SK-N-SH treated with all-trans-retinoic acid at 6 μM for 48 hours (cell line): Measurements from ENCODE around the gene CLEC16A.

Experiments
- ARNTL ChIP-seq: fragments of 450-650 bp; formaldehyde crosslinking; IDR thresholded peaks from 2 replicates; pipeline ENCODE4 v1.5.0; 2020; ENCODE audit warnings: low read depth, mild to moderate bottlenecking, moderate library complexity, borderline replicate concordance
- BACH2 ChIP-seq: fragments of 250-450 bp; sonication (Bioruptor Pico); IDR thresholded peaks from 2 replicates; pipeline ENCODE4 v1.9.0; 2021; ENCODE audit warnings: mild to moderate bottlenecking, borderline replicate concordance
- CSDC2 ChIP-seq: fragments of 250-450 bp; sonication (Bioruptor Pico); IDR thresholded peaks from 2 replicates; pipeline ENCODE4 v1.5.0; 2020; ENCODE audit warnings: mild to moderate bottlenecking, moderate library complexity
- CSRNP3 ChIP-seq: fragments of 250-450 bp; sonication (Bioruptor Pico); IDR thresholded peaks from 2 replicates; pipeline ENCODE4 v1.5.1; 2021; ENCODE audit warnings: mild to moderate bottlenecking, moderate library complexity
- ESRRG ChIP-seq: fragments of 250-450 bp; sonication (Bioruptor Pico); IDR thresholded peaks from 2 replicates; pipeline ENCODE4 v1.6.1; 2021; ENCODE audit warnings: mild to moderate bottlenecking
- OSR1 ChIP-seq: fragments of 250-450 bp; sonication (Bioruptor Pico); IDR thresholded peaks from 2 replicates; pipeline ENCODE4 v1.8.0; 2022; ENCODE audit warnings: moderate library complexity, mild to moderate bottlenecking, inconsistent platforms
- PATZ1 ChIP-seq: fragments of 250-450 bp; sonication (Bioruptor Pico); IDR thresholded peaks from 2 replicates; pipeline ENCODE4 v1.8.0; 2020; ENCODE audit warnings: mild to moderate bottlenecking, moderate library complexity, borderline replicate concordance
- PPARA ChIP-seq: fragments of 250-450 bp; sonication (Bioruptor Pico); IDR thresholded peaks from 2 replicates; pipeline ENCODE4 v1.5.0; 2020; ENCODE audit warnings: mild to moderate bottlenecking, borderline replicate concordance
- RARB ChIP-seq: fragments of 250-450 bp; sonication (Bioruptor Pico); IDR thresholded peaks from 2 replicates; pipeline ENCODE4 v1.8.0; 2021; ENCODE audit warnings: mild to moderate bottlenecking, moderate library complexity
- TCF4 ChIP-seq: fragments of 250-450 bp; sonication (Bioruptor Pico); IDR thresholded peaks from 2 replicates; pipeline ENCODE4 v1.8.0; 2021; ENCODE audit warnings: mild to moderate bottlenecking, moderate library complexity, borderline replicate concordance
- ZC3H10 ChIP-seq: fragments of 250-450 bp; sonication (Bioruptor Pico); IDR thresholded peaks from 2 replicates; pipeline ENCODE4 v1.5.1; 2021; ENCODE audit warnings: mild to moderate bottlenecking, moderate library complexity
- ZFP3 ChIP-seq: fragments of 250-450 bp; sonication (Bioruptor Pico); IDR thresholded peaks from 2 replicates; pipeline ENCODE4 v1.5.0; 2020; ENCODE audit warnings: mild to moderate bottlenecking, moderate library complexity
- ZFP30 ChIP-seq: fragments of 450-650 bp; formaldehyde crosslinking; IDR thresholded peaks from 2 replicates; pipeline ENCODE4 v1.5.0; 2022; ENCODE audit warnings: mild to moderate bottlenecking, moderate library complexity
- ZNF8 ChIP-seq: fragments of 450-650 bp; formaldehyde crosslinking; IDR thresholded peaks from 2 replicates; pipeline ENCODE4 v1.5.0; 2020; ENCODE audit warnings: mild to moderate bottlenecking, moderate library complexity

GRCh38 chr16:10906482-10906881 is 37.9 kb upstream of the CLEC16A start:
- TF ChIP-seq ZNF8 (CRISPR knock-in tag) (no peak), ZFP3 (CRISPR knock-in tag) (no peak), BACH2 (CRISPR knock-in tag) (no peak), TCF4 (no peak), ZC3H10 (no peak), PATZ1 (CRISPR knock-in tag) (no peak), CSRNP3 (CRISPR knock-in tag) (no peak), RARB (CRISPR knock-in tag) (no peak), ZFP30 (no peak), OSR1 (CRISPR knock-in tag) (no peak), ESRRG (CRISPR knock-in tag) (no peak), CSDC2 (CRISPR knock-in tag) (no peak), ARNTL (CRISPR knock-in tag) (no peak), PPARA (CRISPR knock-in tag) (no peak)
